Muscle of leg (tissue), 11 donors: Measurements from ENCODE around the gene CCDC85C. TPM values are rescaled to one million over a fixed set of nuclear protein-coding genes. Genes with fewer than 3 reads are reported as not detected.

Source experiments
- DNase-seq: peaks from one replicate; pipeline ENCODE4 v3.0.0; 2013
- H3K27ac ChIP-seq: one replicate; pipeline ENCODE4 v1.5.1; 2013; ENCODE audit warnings: mild to moderate bottlenecking, low read length, control low read depth
- H3K27me3 ChIP-seq: one replicate; pipeline ENCODE4 v1.6.1; 2013; ENCODE audit warnings: low read length; ENCODE audit not compliant: control insufficient read depth, insufficient read depth
- H3K36me3 ChIP-seq: one replicate; pipeline ENCODE4 v1.6.1; 2013; ENCODE audit warnings: low read length; ENCODE audit not compliant: control insufficient read depth, insufficient read depth
- H3K4me1 ChIP-seq: one replicate; pipeline ENCODE4 v1.6.1; 2013; ENCODE audit warnings: low read length; ENCODE audit not compliant: control insufficient read depth, insufficient read depth
- H3K4me3 ChIP-seq: one replicate; pipeline ENCODE4 v1.5.1; 2013; ENCODE audit warnings: low read length, control low read depth
- H3K9me3 ChIP-seq: replicated peaks from 2 replicates; pipeline ENCODE4 v1.6.1; 2013; ENCODE audit warnings: low read depth, low read length; ENCODE audit not compliant: control insufficient read depth
- WGBS: methylation state at CpG from one replicate; pipeline ENCODE4 v1.1.5; 2013; ENCODE audit warnings: missing lambda C conversion rate; ENCODE audit not compliant: insufficient coverage; 5-methylcytosine and 5-hydroxymethylcytosine counted together
- polyA plus RNA-seq, 8 donors: library from polyadenylated mRNA; unstranded; fragments of 120-200 nt; gene quantifications; one replicate each; pipeline versions ENCODE4 v1.2.1 to v1.2.3, GENCODE V29; 2013; ENCODE audit warnings: inconsistent platforms in 1 of 8, low replicate concordance in 1 of 8; ENCODE audit not compliant: insufficient read length in 8 of 8, insufficient read depth in 1 of 8
- total RNA-seq: library from RNA; stranded (reverse); fragments of 120-200 nt; gene quantifications from one replicate; pipeline ENCODE4 v1.2.4, GENCODE V29; 2013

The CCDC85C gene
- total and polyA plus RNA-seq, 9 donors, result 3.2 to 6.5 (median 4.1) TPM

GRCh38 chr14:99509871-99510555, 94.0 kb downstream of the CCDC85C start:
- Histone ChIP-seq H3K27me3 (no peaks in the 10 kb centered on the region), H3K4me1 (peaks cover 9% of the 10 kb centered on the region), H3K36me3 (peaks cover 77% of the 10 kb centered on the region), H3K9me3 (no peaks in the 10 kb centered on the region), H3K4me3 (no peak overlapping the region), H3K27ac (no peak overlapping the region)
- WGBS, result 84% methylated on average over 18 of the region's 27 CpGs
- no peak for DNase-seq

GRCh38 chr14:99508896-99509629, 94.9 kb downstream of the CCDC85C start:
- no peaks in the 10 kb centered on the region for H3K9me3 ChIP-seq
- peaks cover 84% of the 10 kb centered on the region for H3K36me3 ChIP-seq
- H3K4me3 ChIP-seq, result no peak overlapping the region
- no peak for DNase-seq
- peaks cover 9% of the 10 kb centered on the region for H3K4me1 ChIP-seq
- H3K27me3 ChIP-seq, result no peaks in the 10 kb centered on the region
- H3K27ac ChIP-seq, result no peak overlapping the region
- 75% methylated on average over 15 of the region's 23 CpGs for WGBS

GRCh38 chr14:99507860-99508640, 96.0 kb downstream of the CCDC85C start:
- Histone ChIP-seq H3K27ac (no peak overlapping the region), H3K4me1 (peaks cover 9% of the 10 kb centered on the region), H3K27me3 (no peaks in the 10 kb centered on the region), H3K36me3 (peaks cover 85% of the 10 kb centered on the region), H3K4me3 (no peak overlapping the region), H3K9me3 (no peaks in the 10 kb centered on the region)
- no peak for DNase-seq
- WGBS, result 93% methylated on average over 9 of the region's 13 CpGs

GRCh38 chr14:99506276-99506675, 97.7 kb downstream of the CCDC85C start:
- DNase-seq, result no peak
- Histone ChIP-seq H3K9me3 (no peaks in the 10 kb centered on the region), H3K4me3 (no peak overlapping the region), H3K36me3 (peaks cover 87% of the 10 kb centered on the region), H3K27ac (no peak overlapping the region), H3K27me3 (no peaks in the 10 kb centered on the region), H3K4me1 (peaks cover 4% of the 10 kb centered on the region)
- WGBS, result 88% methylated on average over 6 of the region's 6 CpGs

- DNase-seq, result no peak
- no peaks in the 10 kb centered on the region for H3K4me1 ChIP-seq
- no peaks in the 10 kb centered on the region for H3K27me3 ChIP-seq
- no peak overlapping the region for H3K4me3 ChIP-seq
- no peak overlapping the region for H3K27ac ChIP-seq
- H3K36me3 ChIP-seq, result peaks cover 85% of the 10 kb centered on the region
- 94% methylated on average over 4 of the region's 5 CpGs for WGBS
- no peaks in the 10 kb centered on the region for H3K9me3 ChIP-seq
Observed at GRCh38 chr14:99505089-99505488, 98.9 kb downstream of the CCDC85C start.

GRCh38 chr14:99503848-99504453, 100.1 kb downstream of the CCDC85C start:
- Histone ChIP-seq H3K4me3 (no peak overlapping the region), H3K27me3 (no peaks in the 10 kb centered on the region), H3K4me1 (no peaks in the 10 kb centered on the region), H3K9me3 (no peaks in the 10 kb centered on the region), H3K36me3 (peaks cover 76% of the 10 kb centered on the region), H3K27ac (no peak overlapping the region)
- WGBS, result no CpG with 5 or more reads among the region's 4 CpGs
- DNase-seq, result no peak

DNA sequence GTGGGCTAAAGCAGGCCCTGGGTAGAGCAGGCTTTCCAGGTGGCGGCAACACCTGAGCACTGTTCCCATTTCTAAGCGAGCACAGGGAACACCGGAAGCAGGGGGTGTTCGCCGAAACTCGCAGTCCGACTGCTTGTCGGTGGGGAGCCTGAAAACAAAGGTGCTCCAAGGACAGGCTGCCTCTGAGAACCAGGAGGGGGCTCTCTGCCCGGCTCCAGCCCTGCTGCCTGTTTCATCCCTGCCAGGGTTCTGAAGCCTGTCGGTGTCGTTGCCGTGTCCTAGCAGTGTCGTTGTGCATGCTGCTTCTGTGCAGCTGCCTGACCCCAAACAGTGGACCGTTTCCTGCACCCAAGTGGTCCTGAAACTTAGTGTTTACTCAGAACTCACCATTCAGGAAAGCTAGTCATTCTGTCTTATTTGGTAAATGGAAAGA, 101.0 kb downstream of the CCDC85C start:
- no peak for DNase-seq
- Histone ChIP-seq H3K27ac (no peak overlapping the region), H3K27me3 (no peaks in the 10 kb centered on the region), H3K4me1 (no peaks in the 10 kb centered on the region), H3K4me3 (no peak overlapping the region), H3K9me3 (no peaks in the 10 kb centered on the region), H3K36me3 (peaks cover 76% of the 10 kb centered on the region)
- WGBS, result 74% methylated on average over 13 of the region's 14 CpGs

DNA sequence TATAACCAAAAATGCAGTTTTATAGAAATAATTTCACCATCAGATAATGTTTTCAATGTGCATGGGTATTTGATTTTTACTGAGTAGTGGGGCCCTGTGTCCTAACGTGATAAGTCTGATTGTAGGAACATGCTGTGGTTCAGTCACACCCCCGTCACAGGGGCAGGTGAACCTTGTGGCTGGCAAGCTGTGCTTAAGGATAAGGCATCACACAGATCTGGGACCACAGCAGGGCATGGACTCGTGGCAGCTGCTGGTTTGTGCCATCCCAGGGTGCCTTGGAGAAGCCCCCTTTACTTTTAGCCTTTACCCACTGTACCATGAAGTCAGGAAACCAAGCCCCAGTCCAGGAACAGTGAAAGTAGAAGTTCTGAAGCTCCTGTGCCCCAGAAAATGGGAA, 106.1 kb downstream of the CCDC85C start:
- Histone ChIP-seq H3K27me3 (no peaks in the 10 kb centered on the region), H3K27ac (no peak overlapping the region), H3K4me1 (no peaks in the 10 kb centered on the region), H3K36me3 (peaks cover 65% of the 10 kb centered on the region), H3K4me3 (no peak overlapping the region), H3K9me3 (no peaks in the 10 kb centered on the region)
- WGBS, result 92% methylated on average over 2 of the region's 3 CpGs
- DNase-seq, result no peak

GRCh38 chr14:99497341-99497740, 106.7 kb downstream of the CCDC85C start:
- no peak overlapping the region for H3K27ac ChIP-seq
- H3K4me1 ChIP-seq, result no peaks in the 10 kb centered on the region
- H3K36me3 ChIP-seq, result peaks cover 62% of the 10 kb centered on the region
- H3K9me3 ChIP-seq, result no peaks in the 10 kb centered on the region
- H3K27me3 ChIP-seq, result no peaks in the 10 kb centered on the region
- WGBS, result no CpG with 5 or more reads among the region's 2 CpGs
- no peak overlapping the region for H3K4me3 ChIP-seq
- no peak for DNase-seq

- no CpG with 5 or more reads among the region's 2 CpGs for WGBS
- Histone ChIP-seq H3K36me3 (no peaks in the 10 kb centered on the region), H3K27ac (no peak overlapping the region), H3K4me3 (no peak overlapping the region), H3K4me1 (peaks cover 7% of the 10 kb centered on the region), H3K9me3 (no peaks in the 10 kb centered on the region), H3K27me3 (no peaks in the 10 kb centered on the region)
- DNase-seq, result no peak
Observed at GRCh38 chr14:99484106-99484505, 119.9 kb downstream of the CCDC85C start.
